ENCODE data around the gene TBC1D4. TPM values are rescaled to one million over a fixed set of nuclear protein-coding genes. Genes with fewer than 3 reads are reported as not detected.
A peak's percentile ranks its signal among the peaks of the same experiment; 100 is the strongest.

TBC1D4 gene
- total and polyA plus RNA-seq, 9 donors: 26.2 to 91.3 (median 52.6) TPM

DNA sequence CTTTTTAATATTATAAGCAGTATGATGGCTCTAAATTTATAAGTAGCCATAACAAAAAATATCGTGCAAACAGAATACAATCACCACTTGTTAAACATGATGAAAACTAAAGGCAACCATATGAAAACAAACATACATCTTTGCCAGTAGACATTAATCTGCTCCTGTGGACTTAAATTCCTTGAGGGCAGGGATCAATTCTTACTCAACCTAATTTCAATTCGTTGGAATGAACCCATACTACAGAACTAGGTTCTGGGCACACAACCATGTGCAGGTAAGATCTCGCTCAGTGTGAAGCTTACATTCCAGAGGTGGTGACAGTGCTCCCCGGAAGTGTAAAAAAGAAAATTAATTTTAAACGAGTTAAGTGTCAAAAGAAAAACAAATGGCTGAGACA is 13.4 kb downstream of the TBC1D4 start:
- no peak for TF ChIP-seq EP300 (IDR thresholded peaks at IDR 0.05)
- TF ChIP-seq, protein P1, sequence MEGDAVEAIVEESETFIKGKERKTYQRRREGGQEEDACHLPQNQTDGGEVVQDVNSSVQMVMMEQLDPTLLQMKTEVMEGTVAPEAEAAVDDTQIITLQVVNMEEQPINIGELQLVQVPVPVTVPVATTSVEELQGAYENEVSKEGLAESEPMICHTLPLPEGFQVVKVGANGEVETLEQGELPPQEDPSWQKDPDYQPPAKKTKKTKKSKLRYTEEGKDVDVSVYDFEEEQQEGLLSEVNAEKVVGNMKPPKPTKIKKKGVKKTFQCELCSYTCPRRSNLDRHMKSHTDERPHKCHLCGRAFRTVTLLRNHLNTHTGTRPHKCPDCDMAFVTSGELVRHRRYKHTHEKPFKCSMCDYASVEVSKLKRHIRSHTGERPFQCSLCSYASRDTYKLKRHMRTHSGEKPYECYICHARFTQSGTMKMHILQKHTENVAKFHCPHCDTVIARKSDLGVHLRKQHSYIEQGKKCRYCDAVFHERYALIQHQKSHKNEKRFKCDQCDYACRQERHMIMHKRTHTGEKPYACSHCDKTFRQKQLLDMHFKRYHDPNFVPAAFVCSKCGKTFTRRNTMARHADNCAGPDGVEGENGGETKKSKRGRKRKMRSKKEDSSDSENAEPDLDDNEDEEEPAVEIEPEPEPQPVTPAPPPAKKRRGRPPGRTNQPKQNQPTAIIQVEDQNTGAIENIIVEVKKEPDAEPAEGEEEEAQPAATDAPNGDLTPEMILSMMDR (IDR thresholded peaks at IDR 0.05): no peak
- TF ChIP-seq POLR2A (IDR thresholded peaks at IDR 0.05): no peak
- Histone ChIP-seq H3K36me3 (no peaks in the 10 kb centered on the region), H3K9me3 (no peaks in the 10 kb centered on the region), H3K27me3 (no peaks in the 10 kb centered on the region), H3K4me3 (no peak overlapping the region), H3K4me1 (ENCODE audit: insufficient read depth) (peaks cover 9% of the 10 kb centered on the region), H3K27ac (peak overlapping the region in 1 of 2 donors; percentile 51)
- DNase-seq: no peak
- WGBS, 3 donors: 35 to 52% (median 45%) methylated on average over 5 of the region's 5 CpGs
- intact Hi-C loops (cut with DNase I): no loop called here

DNA sequence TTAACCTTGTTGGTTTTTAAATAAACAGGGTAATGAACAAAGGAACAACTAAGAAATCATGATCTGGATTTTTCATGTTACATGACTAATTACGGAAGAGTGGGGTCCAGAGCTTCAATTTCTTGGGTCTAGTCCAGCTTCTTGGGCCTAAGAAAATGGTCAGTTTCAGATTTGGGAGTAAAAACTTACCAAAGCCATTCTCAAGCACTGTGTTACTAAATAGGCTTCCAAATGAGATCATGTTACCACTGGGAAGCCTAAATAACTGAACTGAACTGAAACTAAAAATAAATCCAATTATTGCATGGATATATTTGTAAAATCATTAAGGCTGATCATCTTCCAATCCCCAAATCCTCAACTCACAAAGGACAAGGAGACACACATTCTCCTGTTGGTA is 13.9 kb downstream of the TBC1D4 start:
- H3K9me3 ChIP-seq: no peaks in the 10 kb centered on the region
- 15 to 18% (median 16%) methylated on average over 1 of the region's 1 CpG for WGBS, 3 donors
- H3K27me3 ChIP-seq: no peaks in the 10 kb centered on the region
- H3K4me3 ChIP-seq: no peak overlapping the region
- TF ChIP-seq POLR2A (IDR thresholded peaks at IDR 0.05) (no peak), EP300 (IDR thresholded peaks at IDR 0.05) (no peak)
- TF ChIP-seq, protein P1 (IDR thresholded peaks at IDR 0.05): no peak
- peaks cover 9% of the 10 kb centered on the region for H3K4me1 ChIP-seq (ENCODE audit: insufficient read depth)
- no peak overlapping the region for H3K27ac ChIP-seq
- no peak for DNase-seq
- no peaks in the 10 kb centered on the region for H3K36me3 ChIP-seq
- intact Hi-C loops (cut with DNase I): no loop called here

- Histone ChIP-seq H3K4me3 (no peak overlapping the region), H3K27me3 (no peaks in the 10 kb centered on the region), H3K27ac (no peak overlapping the region), H3K4me1 (ENCODE audit: insufficient read depth) (peaks cover 7% of the 10 kb centered on the region), H3K36me3 (no peaks in the 10 kb centered on the region), H3K9me3 (no peaks in the 10 kb centered on the region)
- TF ChIP-seq EP300 (IDR thresholded peaks at IDR 0.05) (no peak), POLR2A (IDR thresholded peaks at IDR 0.05) (no peak)
- TF ChIP-seq, protein P1 (IDR thresholded peaks at IDR 0.05): no peak
- 81 to 92% (median 82%) methylated on average over 3 of the region's 3 CpGs for WGBS, 3 donors
- DNase-seq: no peak
- intact Hi-C loops (cut with DNase I): no loop called here
Measured at GRCh38 chr13:75467040-75467728, 14.8 kb downstream of the TBC1D4 start.

DNA sequence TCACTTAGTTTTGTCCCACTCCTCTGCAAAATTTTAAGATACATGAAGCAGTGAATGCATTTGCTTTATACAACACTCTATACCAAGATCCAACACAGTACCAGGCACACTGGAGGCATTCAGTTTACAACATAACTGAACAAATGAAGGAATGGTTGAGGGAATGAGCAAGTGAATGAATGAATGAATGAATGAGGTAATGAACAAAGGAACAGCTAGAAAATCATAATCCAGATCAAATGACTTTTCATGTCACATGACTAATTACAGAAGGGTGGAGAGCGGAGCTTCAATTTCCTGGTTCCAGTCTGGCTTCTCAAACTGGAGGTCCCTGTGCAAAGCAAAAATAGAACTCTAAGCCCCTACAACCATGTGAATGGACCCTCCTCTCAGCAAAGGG is 16.7 kb downstream of the TBC1D4 start:
- no peaks in the 10 kb centered on the region for H3K9me3 ChIP-seq
- no peaks in the 10 kb centered on the region for H3K27me3 ChIP-seq
- no peak overlapping the region for H3K4me3 ChIP-seq
- peaks cover 9% of the 10 kb centered on the region for H3K4me1 ChIP-seq (ENCODE audit: insufficient read depth)
- no peak overlapping the region for H3K27ac ChIP-seq
- 97 to 100% (median 100%) methylated on average over 1 of the region's 1 CpG for WGBS, 3 donors
- no peaks in the 10 kb centered on the region for H3K36me3 ChIP-seq
- TF ChIP-seq, protein P1 (IDR thresholded peaks at IDR 0.05): no peak
- TF ChIP-seq EP300 (IDR thresholded peaks at IDR 0.05) (no peak), POLR2A (IDR thresholded peaks at IDR 0.05) (no peak)
- DNase-seq: no peak
- intact Hi-C loops (cut with DNase I): no loop called here
